Measurements from ENCODE around the gene RAB18.

RAB18 gene

DNA sequence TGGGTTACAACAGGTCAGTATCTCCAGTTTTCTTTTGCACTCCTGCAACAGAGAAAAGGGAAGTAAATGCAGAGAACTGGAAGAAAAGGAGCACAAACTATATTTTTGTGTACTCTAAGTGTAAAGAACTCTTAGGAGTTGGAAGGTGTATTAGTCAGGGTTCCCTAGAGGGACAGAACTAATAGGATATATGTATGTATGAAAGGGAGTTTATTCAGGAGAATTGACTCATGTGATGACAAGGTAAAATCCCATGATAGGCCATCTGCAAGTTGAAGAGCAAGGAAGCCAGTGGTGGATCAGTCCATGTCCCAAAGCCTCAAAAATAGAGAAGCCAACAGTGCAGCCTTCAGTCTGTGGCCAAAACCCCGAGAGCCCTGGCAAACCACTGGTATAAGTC lies 22.6 kb upstream of the RAB18 start:
- Mint-ChIP-seq H3K27me3 (ENCODE audit: low read depth, poor library complexity) (no peaks in the 10 kb centered on the region), H3K4me1 (no peaks in the 10 kb centered on the region), H3K27ac (no peak overlapping the region), H3K4me3 (no peak overlapping the region), H3K9me3 (peaks cover 3% of the 10 kb centered on the region), H3K36me3 (ENCODE audit: low read depth) (no peaks in the 10 kb centered on the region)
- DNase-seq = no peak
- TF ChIP-seq, protein P1, sequence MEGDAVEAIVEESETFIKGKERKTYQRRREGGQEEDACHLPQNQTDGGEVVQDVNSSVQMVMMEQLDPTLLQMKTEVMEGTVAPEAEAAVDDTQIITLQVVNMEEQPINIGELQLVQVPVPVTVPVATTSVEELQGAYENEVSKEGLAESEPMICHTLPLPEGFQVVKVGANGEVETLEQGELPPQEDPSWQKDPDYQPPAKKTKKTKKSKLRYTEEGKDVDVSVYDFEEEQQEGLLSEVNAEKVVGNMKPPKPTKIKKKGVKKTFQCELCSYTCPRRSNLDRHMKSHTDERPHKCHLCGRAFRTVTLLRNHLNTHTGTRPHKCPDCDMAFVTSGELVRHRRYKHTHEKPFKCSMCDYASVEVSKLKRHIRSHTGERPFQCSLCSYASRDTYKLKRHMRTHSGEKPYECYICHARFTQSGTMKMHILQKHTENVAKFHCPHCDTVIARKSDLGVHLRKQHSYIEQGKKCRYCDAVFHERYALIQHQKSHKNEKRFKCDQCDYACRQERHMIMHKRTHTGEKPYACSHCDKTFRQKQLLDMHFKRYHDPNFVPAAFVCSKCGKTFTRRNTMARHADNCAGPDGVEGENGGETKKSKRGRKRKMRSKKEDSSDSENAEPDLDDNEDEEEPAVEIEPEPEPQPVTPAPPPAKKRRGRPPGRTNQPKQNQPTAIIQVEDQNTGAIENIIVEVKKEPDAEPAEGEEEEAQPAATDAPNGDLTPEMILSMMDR (IDR thresholded peaks at IDR 0.05) = no peak

DNA sequence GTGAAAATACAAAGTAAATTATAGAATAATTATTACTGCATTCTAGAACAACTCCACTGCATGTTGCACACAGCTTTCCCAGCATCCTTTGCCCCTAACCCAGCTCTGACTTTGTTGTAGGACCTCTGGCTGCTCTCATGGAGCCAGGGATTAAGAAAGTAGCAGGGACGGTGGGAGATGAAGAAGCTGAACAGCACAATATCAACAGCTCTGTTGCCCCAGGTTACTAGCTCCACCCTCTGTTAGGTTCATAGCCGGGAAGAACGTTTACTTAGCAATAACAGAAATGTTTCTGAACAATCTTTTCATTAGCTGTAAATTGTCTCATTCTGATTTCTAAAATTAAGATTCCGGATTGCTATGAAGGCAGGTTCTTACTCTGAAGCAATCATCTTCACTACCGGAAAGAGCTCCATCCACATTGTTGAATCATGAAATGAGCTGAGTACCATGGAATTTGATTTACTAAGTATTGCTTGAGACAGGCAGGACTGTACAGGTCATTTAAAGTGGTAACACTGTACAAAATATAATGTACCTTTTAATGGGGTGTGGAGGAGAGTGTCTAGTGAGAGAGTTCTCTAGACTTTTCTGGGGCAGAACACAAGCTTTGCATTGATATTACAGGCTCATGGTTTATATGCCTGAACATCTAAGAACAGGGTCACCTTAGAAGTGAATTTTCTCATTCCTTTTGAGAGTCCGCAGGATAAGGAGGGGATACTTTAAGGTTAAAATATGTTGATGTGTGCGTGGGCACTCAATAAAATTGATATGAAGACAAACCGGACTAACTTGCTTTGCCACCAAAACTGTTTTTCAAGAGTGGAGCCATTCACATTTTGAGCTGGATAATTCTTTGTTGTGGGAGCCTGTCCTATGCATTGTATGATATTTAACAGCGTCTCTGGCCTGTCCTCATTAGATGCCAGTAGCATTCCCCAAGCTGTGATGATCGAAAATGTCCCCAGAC lies 20.8 kb upstream of the RAB18 start:
- no peak for DNase-seq
- Mint-ChIP-seq H3K4me1 (no peaks in the 10 kb centered on the region), H3K27me3 (ENCODE audit: low read depth, poor library complexity) (peaks cover under 1% of the 10 kb centered on the region), H3K9me3 (peaks cover 10% of the 10 kb centered on the region), H3K36me3 (ENCODE audit: low read depth) (no peaks in the 10 kb centered on the region), H3K4me3 (no peak overlapping the region), H3K27ac (no peak overlapping the region)
- TF ChIP-seq, protein P1 (IDR thresholded peaks at IDR 0.05) = no peak

DNA sequence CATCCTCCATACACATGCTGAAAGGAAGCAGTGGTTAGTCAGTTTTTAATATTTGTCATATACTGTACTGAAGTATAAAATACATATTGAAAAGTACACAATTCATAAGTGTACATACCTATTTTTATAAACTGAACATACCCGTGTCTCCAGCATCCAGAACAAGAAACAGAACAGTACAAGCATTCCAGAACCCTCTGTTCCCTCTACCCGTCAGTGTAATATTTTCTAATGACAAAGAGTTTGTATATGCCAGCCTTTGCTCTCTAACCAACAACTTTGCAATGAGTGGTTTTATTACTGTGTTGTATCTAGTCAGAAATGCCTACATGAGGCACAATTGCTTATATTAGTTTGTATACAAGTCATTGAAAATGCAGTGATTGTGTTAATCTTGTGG lies 18.7 kb upstream of the RAB18 start:
- DNase-seq = no peak
- peaks cover 3% of the 10 kb centered on the region for H3K27me3 Mint-ChIP-seq (ENCODE audit: low read depth, poor library complexity)
- peaks cover 7% of the 10 kb centered on the region for H3K9me3 Mint-ChIP-seq
- no peak overlapping the region for H3K4me3 Mint-ChIP-seq
- TF ChIP-seq, protein P1 (IDR thresholded peaks at IDR 0.05) = no peak
- no peaks in the 10 kb centered on the region for H3K4me1 Mint-ChIP-seq
- H3K36me3 Mint-ChIP-seq (ENCODE audit: low read depth) = no peaks in the 10 kb centered on the region
- H3K27ac Mint-ChIP-seq = no peak overlapping the region

DNA sequence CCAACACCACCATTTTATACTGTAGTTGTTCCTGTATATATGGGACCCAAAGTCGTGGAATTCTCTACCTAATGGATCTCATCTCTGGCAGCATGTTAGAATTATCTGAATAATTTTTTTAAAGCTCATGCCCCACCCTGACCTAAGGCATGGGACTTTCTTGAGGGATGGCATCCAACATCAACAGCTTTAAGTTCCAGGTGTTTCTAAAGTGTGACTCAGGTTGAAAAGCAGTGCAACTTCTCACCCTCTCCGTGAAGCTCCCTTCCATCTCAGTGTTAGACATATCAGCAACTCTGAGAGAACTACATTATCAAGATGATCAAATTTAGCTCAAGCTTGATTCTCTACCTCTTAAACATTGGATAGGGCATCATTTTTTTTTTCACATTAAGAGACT lies 18.1 kb upstream of the RAB18 start:
- Mint-ChIP-seq H3K36me3 (ENCODE audit: low read depth) (no peaks in the 10 kb centered on the region), H3K4me1 (no peaks in the 10 kb centered on the region), H3K27me3 (ENCODE audit: low read depth, poor library complexity) (peaks cover 9% of the 10 kb centered on the region), H3K9me3 (peaks cover 13% of the 10 kb centered on the region), H3K27ac (no peak overlapping the region), H3K4me3 (no peak overlapping the region)
- DNase-seq = no peak
- TF ChIP-seq, protein P1 (IDR thresholded peaks at IDR 0.05) = no peak

DNA sequence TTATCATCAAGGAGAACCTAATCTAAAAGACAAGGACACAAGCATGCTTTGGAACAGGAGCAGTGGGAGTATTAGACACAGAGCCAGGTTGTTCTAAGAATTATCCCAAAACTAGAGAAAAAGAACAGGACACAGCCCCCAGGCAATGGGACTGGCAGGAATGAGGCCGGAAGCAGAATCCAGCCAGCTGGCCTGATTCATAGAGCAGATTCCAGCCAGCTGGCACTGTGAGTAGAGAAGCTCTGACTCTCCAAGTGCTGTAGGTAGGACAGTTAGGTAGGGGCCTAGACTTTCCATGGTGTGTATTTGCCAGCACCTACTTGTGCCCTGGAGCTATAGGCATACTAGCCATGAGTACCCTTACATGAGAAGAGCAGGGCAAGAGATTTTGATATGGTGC lies 13.3 kb upstream of the RAB18 start:
- H3K27me3 Mint-ChIP-seq (ENCODE audit: low read depth, poor library complexity) = peaks cover 22% of the 10 kb centered on the region
- TF ChIP-seq, protein P1 (IDR thresholded peaks at IDR 0.05) = no peak
- H3K27ac Mint-ChIP-seq = no peak overlapping the region
- H3K4me1 Mint-ChIP-seq = no peaks in the 10 kb centered on the region
- no peak overlapping the region for H3K4me3 Mint-ChIP-seq
- H3K9me3 Mint-ChIP-seq = peaks cover 19% of the 10 kb centered on the region
- no peaks in the 10 kb centered on the region for H3K36me3 Mint-ChIP-seq (ENCODE audit: low read depth)
- no peak for DNase-seq
